ENCODE data around the gene EFCAB5.
"Not testable (repeated sequence)": the region's sequence is repeated elsewhere in the genome, so short reads cannot be mapped to it uniquely, and the experiment has no call there.

Gene EFCAB5

GRCh38 chr17:30000001-30000754 is 58.7 kb downstream of the EFCAB5 start:
- in situ Hi-C loops (cut with MboI; ENCODE audit: low sequenced_read_pairs), result no loop called here

DNA sequence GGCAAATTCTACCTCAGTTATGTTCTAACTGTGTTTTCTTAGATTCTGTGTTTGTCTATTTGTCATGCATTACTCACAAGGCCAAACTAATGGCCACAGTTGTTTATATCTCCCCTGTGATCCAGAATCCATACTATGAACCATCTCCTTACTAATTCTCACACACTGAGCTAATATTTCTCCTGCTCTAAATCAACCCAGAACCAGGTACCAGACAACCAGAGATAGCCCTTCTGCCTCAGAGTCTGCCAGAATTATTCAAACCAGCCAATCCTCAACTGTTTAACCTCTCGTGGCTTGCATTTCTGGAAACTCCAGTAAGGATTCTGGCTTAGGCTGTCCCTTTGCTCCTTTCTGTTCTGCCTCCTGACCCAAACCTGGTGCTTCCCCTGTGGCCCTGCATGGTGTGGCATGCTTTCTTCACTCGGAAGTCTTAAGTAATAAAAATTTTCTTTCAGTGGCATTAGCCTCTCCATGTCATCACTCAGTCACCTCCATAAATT is 59.4 kb downstream of the EFCAB5 start:
- in situ Hi-C loops (cut with MboI; ENCODE audit: low sequenced_read_pairs), result no loop called here

- in situ Hi-C loops (cut with MboI; ENCODE audit: low sequenced_read_pairs), result no loop called here
Observed at GRCh38 chr17:30002088-30002487, 60.7 kb downstream of the EFCAB5 start.

DNA sequence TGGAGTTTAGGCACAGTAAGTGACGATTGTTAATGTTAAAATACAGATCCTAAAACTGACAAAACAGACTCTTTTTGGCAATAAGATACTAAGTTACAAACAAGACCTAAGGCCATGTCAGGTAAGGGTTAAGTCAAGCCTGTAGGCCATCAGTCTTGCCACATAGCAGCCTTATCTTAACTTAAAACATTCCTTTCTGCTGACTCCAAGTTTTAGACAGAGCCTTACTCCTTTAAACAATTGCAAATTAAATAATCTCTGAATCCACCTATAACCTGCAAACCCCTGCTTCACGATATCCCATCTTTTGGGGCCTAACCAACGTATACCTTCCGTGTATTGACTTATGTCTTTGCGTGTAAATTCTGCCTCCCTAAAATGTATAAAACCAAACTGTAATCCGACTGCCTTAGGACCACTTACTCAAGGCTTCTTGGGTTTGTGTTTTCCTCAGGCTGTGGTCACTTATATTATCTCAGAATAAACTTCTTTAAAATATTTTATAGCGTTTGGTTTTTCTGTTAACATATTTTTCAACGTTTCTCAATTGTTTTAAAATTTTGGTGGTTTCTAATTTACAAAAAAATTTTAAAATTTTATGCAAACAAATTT is 64.4 kb downstream of the EFCAB5 start:
- in situ Hi-C loops (cut with MboI; ENCODE audit: low sequenced_read_pairs), result no loop called here

DNA sequence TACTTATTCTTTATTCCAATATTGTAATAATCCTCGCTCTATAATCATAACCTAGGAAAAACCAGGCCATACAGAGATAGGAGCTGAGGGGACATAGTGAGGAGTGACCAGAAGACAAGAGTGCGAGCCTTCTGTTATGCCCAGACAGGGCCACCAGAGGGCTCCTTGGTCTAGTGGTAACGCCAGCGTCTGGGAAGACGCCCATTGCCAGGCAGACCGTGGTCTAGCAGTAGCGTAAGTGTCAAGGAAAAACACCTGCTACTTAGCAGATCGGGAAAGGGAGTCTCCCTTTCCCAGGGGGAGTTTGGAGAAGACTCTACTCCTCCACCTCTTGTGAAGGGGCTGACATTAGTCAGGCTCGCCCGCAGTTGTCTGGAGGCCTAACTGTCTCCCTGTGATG is 70.5 kb downstream of the EFCAB5 start:
- in situ Hi-C loops (cut with MboI; ENCODE audit: low sequenced_read_pairs), result not testable (repeated sequence)

DNA sequence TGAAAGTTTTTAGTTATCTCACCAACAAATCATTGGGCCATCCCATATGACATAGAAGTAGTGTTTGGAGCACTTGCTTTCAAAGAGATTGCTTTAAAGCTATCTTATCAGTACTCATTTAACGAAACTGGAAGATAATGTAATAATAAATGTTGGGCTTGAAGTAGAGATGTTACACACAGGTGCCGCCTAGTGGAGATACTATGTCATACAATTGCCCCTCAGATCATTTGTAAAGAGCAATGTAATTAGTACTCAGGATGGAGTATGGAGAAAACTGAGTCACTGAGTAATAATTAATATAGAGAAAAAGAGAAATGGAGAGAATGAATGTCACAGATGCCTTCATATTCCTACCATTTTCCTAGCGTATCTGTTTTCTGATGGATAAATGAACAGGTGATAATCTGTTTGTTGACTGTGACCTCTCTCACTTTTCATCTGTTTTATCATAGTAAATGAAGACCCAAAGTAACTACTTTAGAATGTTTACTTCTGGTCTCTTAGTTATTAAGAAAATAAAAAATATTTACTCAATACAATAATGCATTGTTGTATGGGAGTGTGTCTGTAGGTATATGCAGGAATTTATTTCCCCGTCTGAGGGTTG is 80.4 kb downstream of the EFCAB5 start:
- in situ Hi-C loops (cut with MboI; ENCODE audit: low sequenced_read_pairs), result no loop called here

- in situ Hi-C loops (cut with MboI; ENCODE audit: low sequenced_read_pairs), result not testable (repeated sequence)
Observed at GRCh38 chr17:30025325-30025724, 83.9 kb downstream of the EFCAB5 start.

DNA sequence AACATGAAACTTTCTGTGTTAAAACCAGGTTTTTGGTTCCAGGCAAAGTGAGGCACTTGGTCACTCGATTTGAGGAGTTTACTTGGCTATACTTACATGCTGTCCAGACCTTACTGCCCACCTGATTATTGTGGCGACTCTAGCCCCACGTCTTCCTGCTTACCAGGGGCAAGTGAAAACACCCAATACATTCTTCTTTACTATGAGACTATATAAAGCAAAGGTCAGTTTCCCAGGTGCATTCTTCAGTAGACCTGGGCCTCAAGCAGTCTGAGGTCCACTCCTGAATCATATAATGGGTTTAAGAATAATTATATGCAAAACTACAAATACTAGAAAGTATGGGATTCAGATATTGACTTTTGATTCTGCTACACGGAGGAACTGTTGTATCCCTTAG is 86.2 kb downstream of the EFCAB5 start:
- in situ Hi-C loops (cut with MboI; ENCODE audit: low sequenced_read_pairs), result no loop called here

- in situ Hi-C loops (cut with MboI; ENCODE audit: low sequenced_read_pairs), result no loop called here
Observed at GRCh38 chr17:30031214-30031869, 89.9 kb downstream of the EFCAB5 start.

DNA sequence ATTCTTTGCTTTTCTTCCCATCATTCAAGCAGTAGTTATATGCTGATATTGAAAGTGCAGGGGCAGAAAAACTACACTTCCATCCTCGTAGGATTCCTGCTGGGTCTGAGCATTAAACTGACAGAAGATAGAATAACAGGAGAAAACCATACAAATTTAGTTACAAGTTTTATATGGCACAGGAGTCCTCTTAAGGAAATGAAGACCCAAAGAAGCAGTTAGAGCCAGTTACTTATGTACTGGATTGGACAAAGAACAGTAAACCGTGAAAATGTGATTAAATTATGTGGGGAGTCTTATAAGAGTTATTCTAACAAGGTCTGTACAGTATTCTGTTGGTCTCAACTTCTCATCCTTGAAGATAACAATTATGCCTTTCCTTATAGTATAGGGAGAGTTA is 93.9 kb downstream of the EFCAB5 start:
- in situ Hi-C loops (cut with MboI; ENCODE audit: low sequenced_read_pairs), result no loop called here

- in situ Hi-C loops (cut with MboI; ENCODE audit: low sequenced_read_pairs), result not testable (repeated sequence)
Observed at GRCh38 chr17:30040719-30041518, 99.5 kb downstream of the EFCAB5 start.

GRCh38 chr17:30041551-30041950 is 100.1 kb downstream of the EFCAB5 start:
- in situ Hi-C loops (cut with MboI; ENCODE audit: low sequenced_read_pairs), result no loop called here

- in situ Hi-C loops (cut with MboI; ENCODE audit: low sequenced_read_pairs), result no loop called here
Observed at GRCh38 chr17:30062372-30062771, 120.9 kb downstream of the EFCAB5 start.

GRCh38 chr17:30064738-30065137 is 123.3 kb downstream of the EFCAB5 start:
- in situ Hi-C loops (cut with MboI; ENCODE audit: low sequenced_read_pairs), result no loop called here

- in situ Hi-C loops (cut with MboI; ENCODE audit: low sequenced_read_pairs), result no loop called here
Observed at GRCh38 chr17:30068465-30068864, 127.0 kb downstream of the EFCAB5 start.

DNA sequence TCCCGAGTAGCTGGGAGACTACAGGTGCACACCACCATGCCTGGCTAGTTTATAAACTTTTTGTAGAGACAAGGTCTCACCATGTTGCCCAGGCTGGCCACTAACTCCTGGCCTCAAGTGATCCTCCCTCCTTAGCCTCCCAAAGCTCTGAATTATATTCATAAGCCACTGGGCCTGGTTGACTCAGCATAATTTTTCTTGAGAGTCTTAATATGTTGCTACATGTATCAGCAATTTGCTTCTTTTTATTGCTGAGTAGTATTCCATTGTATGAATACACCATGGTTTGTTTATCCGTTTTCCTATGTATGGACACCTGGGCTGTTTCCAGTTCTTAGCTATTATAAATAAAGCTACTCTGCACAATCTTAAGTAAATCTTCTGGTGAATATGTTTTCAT is 132.8 kb downstream of the EFCAB5 start:
- in situ Hi-C loops (cut with MboI; ENCODE audit: low sequenced_read_pairs), result no loop called here

DNA sequence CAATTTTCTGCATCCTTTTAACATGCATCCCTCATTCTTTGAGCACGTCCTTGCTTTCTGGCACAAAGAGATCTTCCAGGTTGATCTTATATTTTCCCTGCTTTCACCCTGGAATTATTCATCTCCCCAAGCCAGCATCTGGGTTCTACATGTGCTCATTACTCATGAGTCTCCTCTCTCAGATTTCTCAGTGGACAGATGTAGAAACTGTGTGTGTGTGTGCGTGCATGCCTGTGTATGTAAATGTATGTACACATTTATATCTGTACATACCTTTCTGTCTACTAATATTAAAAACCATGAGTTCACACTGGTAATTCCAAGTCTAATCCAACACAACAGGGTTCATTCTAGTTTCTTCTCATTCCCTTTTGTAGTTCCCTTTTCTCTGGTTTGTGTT is 133.3 kb downstream of the EFCAB5 start:
- in situ Hi-C loops (cut with MboI; ENCODE audit: low sequenced_read_pairs), result no loop called here

DNA sequence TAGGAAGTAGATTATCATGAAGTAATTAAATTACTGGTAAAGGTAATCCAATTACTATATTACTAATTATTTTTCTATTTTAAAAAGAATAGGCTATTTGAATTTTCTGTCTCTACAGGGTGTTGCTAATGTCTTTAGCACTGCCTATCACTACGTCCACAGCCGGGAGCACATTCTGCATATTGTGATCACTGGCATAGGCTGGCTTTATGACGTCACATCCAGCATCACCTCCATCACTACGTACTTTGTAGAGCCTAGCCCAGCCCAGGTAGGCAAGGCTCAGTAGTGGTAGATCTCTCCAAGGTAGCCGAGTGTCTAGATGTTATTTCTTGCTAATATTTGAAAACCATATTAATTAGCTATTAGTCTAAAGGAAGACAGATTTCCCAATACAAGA is 141.3 kb downstream of the EFCAB5 start:
- in situ Hi-C loops (cut with MboI; ENCODE audit: low sequenced_read_pairs), result no loop called here

DNA sequence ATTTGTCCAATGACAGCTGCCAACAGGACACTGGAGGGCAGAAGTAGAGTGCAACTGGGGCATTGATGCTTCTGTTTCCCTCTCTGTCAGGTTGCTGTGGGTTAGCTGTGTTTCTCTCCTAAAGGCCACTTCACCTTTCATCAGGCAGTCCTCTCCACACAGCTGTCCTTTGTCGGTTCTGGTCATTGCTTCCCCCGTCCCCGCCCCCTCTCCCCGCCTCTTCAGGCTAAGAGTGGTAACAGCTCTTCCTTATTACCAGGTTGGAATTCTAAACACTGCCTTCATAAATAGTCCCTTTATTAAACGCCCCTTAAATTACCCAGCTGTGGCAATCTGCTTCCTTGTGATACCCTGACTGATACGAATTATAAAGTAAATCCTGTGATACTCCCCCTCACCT is 143.4 kb downstream of the EFCAB5 start:
- in situ Hi-C loops (cut with MboI; ENCODE audit: low sequenced_read_pairs), result no loop called here

GRCh38 chr17:30086896-30087295 is 145.5 kb downstream of the EFCAB5 start:
- in situ Hi-C loops (cut with MboI; ENCODE audit: low sequenced_read_pairs), result no loop called here

GRCh38 chr17:30087431-30087830 is 146.0 kb downstream of the EFCAB5 start:
- in situ Hi-C loops (cut with MboI; ENCODE audit: low sequenced_read_pairs), result not testable (repeated sequence)

Data from hTERT RPE-1 (cell line).